ENCODE data around the gene CHMP2B. TPM values are rescaled to one million over a fixed set of nuclear protein-coding genes. Genes with fewer than 3 reads are reported as not detected.

Gene CHMP2B
- total RNA-seq, 4 donors from 2014 or later, result 24.7 to 53.3 (median 33.9) TPM

- no peak for TF ChIP-seq CTCF (IDR thresholded peaks at IDR 0.05; ENCODE audit: low read depth)
Observed at GRCh38 chr3:87206070-87206469, 21.0 kb upstream of the CHMP2B start.

GRCh38 chr3:87206635-87207034 lies 20.5 kb upstream of the CHMP2B start:
- TF ChIP-seq CTCF (IDR thresholded peaks at IDR 0.05; ENCODE audit: low read depth), result no peak

- TF ChIP-seq CTCF (IDR thresholded peaks at IDR 0.05; ENCODE audit: low read depth), result no peak
Observed at GRCh38 chr3:87207460-87207859, 19.6 kb upstream of the CHMP2B start.

GRCh38 chr3:87209111-87209510 lies 18.0 kb upstream of the CHMP2B start:
- TF ChIP-seq CTCF (IDR thresholded peaks at IDR 0.05; ENCODE audit: low read depth), result no peak

GRCh38 chr3:87218560-87218959 lies 8.5 kb upstream of the CHMP2B start:
- TF ChIP-seq CTCF (IDR thresholded peaks at IDR 0.05; ENCODE audit: low read depth), result no peak

GRCh38 chr3:87219611-87220010 lies 7.5 kb upstream of the CHMP2B start:
- TF ChIP-seq CTCF (IDR thresholded peaks at IDR 0.05; ENCODE audit: low read depth), result no peak

GRCh38 chr3:87225659-87226058 lies 1.4 kb upstream of the CHMP2B start:
- TF ChIP-seq CTCF (IDR thresholded peaks at IDR 0.05; ENCODE audit: low read depth), result no peak

- TF ChIP-seq CTCF (IDR thresholded peaks at IDR 0.05; ENCODE audit: low read depth), result no peak
Observed at GRCh38 chr3:87227835-87228144, 681 bp downstream of the CHMP2B start.
